Vagina (tissue), 2 donors: ENCODE results near the gene AGBL5.

Experiments
- CTCF ChIP-seq, 3 experiments: fragments of 450-650 bp in 2 of 3; fragments of 200-600 bp in 1 of 3; sonication (generic) in 1 of 3; IDR thresholded peaks; one replicate each; pipeline ENCODE4 v1.5.1; 2017 to 2019; ENCODE audit warnings: antibody characterized with exemption in 3 of 3, mild to moderate bottlenecking in 2 of 3, moderate library complexity in 2 of 3
- POLR2A ChIP-seq, 2 donors: fragments of 450-650 bp; IDR thresholded peaks; one replicate each; pipeline ENCODE4 v1.6.1; 2017; ENCODE audit warnings: antibody characterized with exemption in 2 of 2, mild to moderate bottlenecking in 2 of 2, moderate library complexity in 2 of 2
- POLR2AphosphoS5 ChIP-seq, 2 donors: sonication (generic); formaldehyde crosslinking; IDR thresholded peaks; one replicate each; pipeline ENCODE4 v1.9.0; 2017; ENCODE audit warnings: antibody characterized with exemption in 2 of 2, mild to moderate bottlenecking in 2 of 2, low read depth in 1 of 2; ENCODE audit not compliant: insufficient read depth in 1 of 2

- TF ChIP-seq POLR2AphosphoS5 (IDR thresholded peaks at IDR 0.05; ENCODE audit: insufficient read depth in 1 of 2, low read depth in 1 of 2), result no peak
- no peak for TF ChIP-seq CTCF (IDR thresholded peaks at IDR 0.05)
- TF ChIP-seq POLR2A (IDR thresholded peaks at IDR 0.05), result no peak
Observed at GRCh38 chr2:27095427-27095744, 43.9 kb downstream of the AGBL5 start.
